ENCODE measurements around the gene GATAD2A. TPM values are rescaled to one million over a fixed set of nuclear protein-coding genes. Genes with fewer than 3 reads are reported as not detected.

Gene GATAD2A
- total RNA-seq, 2 experiments from 2014 or later = 91.2 to 100 TPM

- DNase-seq = no peak
- peaks cover 6% of the 10 kb centered on the region for H3K36me3 Mint-ChIP-seq (ENCODE audit: low read depth)
- no peaks in the 10 kb centered on the region for H3K27me3 Mint-ChIP-seq (ENCODE audit: low read depth)
- no peak overlapping the region for H3K4me3 Mint-ChIP-seq
- peaks cover 73% of the 10 kb centered on the region for H3K4me1 Mint-ChIP-seq (ENCODE audit: low read depth)
- CTCF ChIA-PET = interaction anchor here (1.5 to 2.2 kb wide), 2 partner anchors 10 to 25 kb away, joined by 5 to 6 read pairs; no protein-coding TSS in a partner anchor
- H3K9me3 Mint-ChIP-seq = no peaks in the 10 kb centered on the region
- intact Hi-C loops (cut with micrococcal nuclease) = no loop called here
- H3K27ac Mint-ChIP-seq = no peak overlapping the region
Measured at GRCh38 chr19:19417046-19417445, 11.6 kb downstream of the GATAD2A start.

- CTCF ChIA-PET = interaction anchor here (0.6 to 2.2 kb wide), 3 partner anchors 8 to 77 kb away, joined by 3 to 6 read pairs (median 3); no protein-coding TSS in a partner anchor
- H3K4me3 Mint-ChIP-seq = no peak overlapping the region
- no peaks in the 10 kb centered on the region for H3K9me3 Mint-ChIP-seq
- no peaks in the 10 kb centered on the region for H3K27me3 Mint-ChIP-seq (ENCODE audit: low read depth)
- DNase-seq = no peak
- H3K4me1 Mint-ChIP-seq (ENCODE audit: low read depth) = peaks cover 73% of the 10 kb centered on the region
- H3K27ac Mint-ChIP-seq = no peak overlapping the region
- H3K36me3 Mint-ChIP-seq (ENCODE audit: low read depth) = peaks cover 11% of the 10 kb centered on the region
- intact Hi-C loops (cut with micrococcal nuclease) = no loop called here
Measured at GRCh38 chr19:19417628-19418245, 12.3 kb downstream of the GATAD2A start.

GRCh38 chr19:19418555-19419260 is 13.2 kb downstream of the GATAD2A start:
- Mint-ChIP-seq H3K27me3 (ENCODE audit: low read depth) (no peaks in the 10 kb centered on the region), H3K4me3 (no peak overlapping the region), H3K27ac (peak overlapping the region; percentile 68), H3K9me3 (no peaks in the 10 kb centered on the region), H3K36me3 (ENCODE audit: low read depth) (peaks cover 11% of the 10 kb centered on the region), H3K4me1 (ENCODE audit: low read depth) (peaks cover 72% of the 10 kb centered on the region)
- DNase-seq = no peak
- CTCF ChIA-PET = interaction anchor here (0.5 to 1.3 kb wide), 3 partner anchors 9 to 78 kb away, joined by 3 read pairs; no protein-coding TSS in a partner anchor
- intact Hi-C loops (cut with micrococcal nuclease) = no loop called here

GRCh38 chr19:19420570-19421298 is 15.3 kb downstream of the GATAD2A start:
- no peak for DNase-seq
- H3K4me1 Mint-ChIP-seq (ENCODE audit: low read depth) = peaks cover 75% of the 10 kb centered on the region

GRCh38 chr19:19421299-19421696 is 15.8 kb downstream of the GATAD2A start:
- intact Hi-C loops (cut with micrococcal nuclease) = no loop called here
- no peak overlapping the region for H3K27ac Mint-ChIP-seq
- peaks cover 75% of the 10 kb centered on the region for H3K4me1 Mint-ChIP-seq (ENCODE audit: low read depth)
- H3K27me3 Mint-ChIP-seq (ENCODE audit: low read depth) = no peaks in the 10 kb centered on the region
- DNase-seq = no peak
- H3K4me3 Mint-ChIP-seq = no peak overlapping the region
- no peaks in the 10 kb centered on the region for H3K9me3 Mint-ChIP-seq
- H3K36me3 Mint-ChIP-seq (ENCODE audit: low read depth) = peaks cover 5% of the 10 kb centered on the region
- CTCF ChIA-PET = no interaction called here

More at GRCh38 chr19:19420570-19421298, 15.3 kb downstream of the GATAD2A start:
- Mint-ChIP-seq H3K36me3 (ENCODE audit: low read depth) (peaks cover 8% of the 10 kb centered on the region), H3K27ac (no peak overlapping the region), H3K4me3 (no peak overlapping the region), H3K27me3 (ENCODE audit: low read depth) (no peaks in the 10 kb centered on the region), H3K9me3 (no peaks in the 10 kb centered on the region)
- CTCF ChIA-PET = no interaction called here
- intact Hi-C loops (cut with micrococcal nuclease) = no loop called here

GRCh38 chr19:19422156-19422555 is 16.7 kb downstream of the GATAD2A start:
- Mint-ChIP-seq H3K4me3 (no peak overlapping the region), H3K27me3 (ENCODE audit: low read depth) (no peaks in the 10 kb centered on the region), H3K36me3 (ENCODE audit: low read depth) (peaks cover 7% of the 10 kb centered on the region), H3K9me3 (no peaks in the 10 kb centered on the region), H3K27ac (no peak overlapping the region), H3K4me1 (ENCODE audit: low read depth) (peaks cover 76% of the 10 kb centered on the region)
- intact Hi-C loops (cut with micrococcal nuclease) = no loop called here
- DNase-seq = no peak
- CTCF ChIA-PET = interaction anchor here (0.6 to 1.0 kb wide), 2 partner anchors 29 to 48 kb away, joined by 3 to 6 read pairs; no protein-coding TSS in a partner anchor

GRCh38 chr19:19423322-19423721 is 17.8 kb downstream of the GATAD2A start:
- no peaks in the 10 kb centered on the region for H3K27me3 Mint-ChIP-seq (ENCODE audit: low read depth)
- CTCF ChIA-PET = no interaction called here
- DNase-seq = no peak
- intact Hi-C loops (cut with micrococcal nuclease) = no loop called here
- H3K4me3 Mint-ChIP-seq = no peak overlapping the region
- H3K27ac Mint-ChIP-seq = no peak overlapping the region
- peaks cover 7% of the 10 kb centered on the region for H3K36me3 Mint-ChIP-seq (ENCODE audit: low read depth)
- H3K9me3 Mint-ChIP-seq = no peaks in the 10 kb centered on the region
- peaks cover 75% of the 10 kb centered on the region for H3K4me1 Mint-ChIP-seq (ENCODE audit: low read depth)

- CTCF ChIA-PET = interaction anchor here (0.8 kb wide), 1 partner anchor 65 kb away, joined by 3 read pairs; no protein-coding TSS in a partner anchor
- DNase-seq = no peak
- Mint-ChIP-seq H3K4me1 (ENCODE audit: low read depth) (peaks cover 79% of the 10 kb centered on the region), H3K27me3 (ENCODE audit: low read depth) (no peaks in the 10 kb centered on the region), H3K4me3 (no peak overlapping the region), H3K36me3 (ENCODE audit: low read depth) (peaks cover 9% of the 10 kb centered on the region), H3K9me3 (no peaks in the 10 kb centered on the region), H3K27ac (no peak overlapping the region)
- intact Hi-C loops (cut with micrococcal nuclease) = no loop called here
Measured at GRCh38 chr19:19425170-19425875, 19.8 kb downstream of the GATAD2A start.

GRCh38 chr19:19426216-19426615 is 20.7 kb downstream of the GATAD2A start:
- no peak for DNase-seq
- intact Hi-C loops (cut with micrococcal nuclease) = no loop called here
- CTCF ChIA-PET = interaction anchor here (0.6 kb wide), 1 partner anchor 1577 kb away, joined by 3 read pairs; no protein-coding TSS in a partner anchor
- H3K27ac Mint-ChIP-seq = no peak overlapping the region
- H3K4me3 Mint-ChIP-seq = no peak overlapping the region
- H3K36me3 Mint-ChIP-seq (ENCODE audit: low read depth) = peaks cover 9% of the 10 kb centered on the region
- no peaks in the 10 kb centered on the region for H3K27me3 Mint-ChIP-seq (ENCODE audit: low read depth)
- H3K4me1 Mint-ChIP-seq (ENCODE audit: low read depth) = peaks cover 76% of the 10 kb centered on the region
- no peaks in the 10 kb centered on the region for H3K9me3 Mint-ChIP-seq

GRCh38 chr19:19426799-19427198 is 21.3 kb downstream of the GATAD2A start:
- Mint-ChIP-seq H3K27me3 (ENCODE audit: low read depth) (no peaks in the 10 kb centered on the region), H3K36me3 (ENCODE audit: low read depth) (peaks cover 9% of the 10 kb centered on the region), H3K27ac (no peak overlapping the region), H3K4me3 (no peak overlapping the region), H3K4me1 (ENCODE audit: low read depth) (peaks cover 72% of the 10 kb centered on the region), H3K9me3 (no peaks in the 10 kb centered on the region)
- no peak for DNase-seq
- CTCF ChIA-PET = interaction anchor here (0.7 kb wide), 1 partner anchor 54 kb away, joined by 5 read pairs; no protein-coding TSS in a partner anchor
- intact Hi-C loops (cut with micrococcal nuclease) = no loop called here

GRCh38 chr19:19427302-19427701 is 21.8 kb downstream of the GATAD2A start:
- Mint-ChIP-seq H3K27ac (no peak overlapping the region), H3K9me3 (no peaks in the 10 kb centered on the region), H3K36me3 (ENCODE audit: low read depth) (peaks cover 7% of the 10 kb centered on the region), H3K4me3 (no peak overlapping the region), H3K4me1 (ENCODE audit: low read depth) (peaks cover 67% of the 10 kb centered on the region), H3K27me3 (ENCODE audit: low read depth) (no peaks in the 10 kb centered on the region)
- no peak for DNase-seq
- CTCF ChIA-PET = interaction anchor here (0.7 kb wide), 1 partner anchor 54 kb away, joined by 5 read pairs; no protein-coding TSS in a partner anchor
- intact Hi-C loops (cut with micrococcal nuclease) = no loop called here

- Mint-ChIP-seq H3K27me3 (ENCODE audit: low read depth) (no peaks in the 10 kb centered on the region), H3K4me1 (ENCODE audit: low read depth) (peaks cover 70% of the 10 kb centered on the region), H3K4me3 (no peak overlapping the region), H3K9me3 (no peaks in the 10 kb centered on the region), H3K36me3 (ENCODE audit: low read depth) (peaks cover 4% of the 10 kb centered on the region), H3K27ac (no peak overlapping the region)
- CTCF ChIA-PET = no interaction called here
- DNase-seq = no peak
- intact Hi-C loops (cut with micrococcal nuclease) = no loop called here
Measured at GRCh38 chr19:19427944-19428343, 22.5 kb downstream of the GATAD2A start.

Measured in activated naive CD4-positive, alpha-beta T cell treated with anti-CD3 and anti-CD28 coated beads for 36 hours (primary cell).